Measurements from ENCODE around the gene RSPH6A. TPM values are rescaled to one million over a fixed set of nuclear protein-coding genes. Genes with fewer than 3 reads are reported as not detected.
A peak's percentile ranks its signal among the peaks of the same experiment; 100 is the strongest.

RSPH6A gene
- total RNA-seq, 2 donors from 2014 or later, result 0.50 to 5.2 TPM

GRCh38 chr19:45779231-45780145, 35.6 kb downstream of the RSPH6A start:
- Histone ChIP-seq H3K4me3 (peak overlapping the region in 1 of 2 donors; percentile 14), H3K27ac (peak overlapping the region; percentile 26 to 82)
- WGBS, result 11% methylated on average over 48 of the region's 48 CpGs

GRCh38 chr19:45778010-45778661, 37.0 kb downstream of the RSPH6A start:
- WGBS, result 90% methylated on average over 28 of the region's 28 CpGs

More at GRCh38 chr19:45779231-45780145, 35.6 kb downstream of the RSPH6A start:
- H3K4me1 ChIP-seq (replicated peaks), result peaks cover 18% of the 10 kb centered on the region
- intact Hi-C loops (cut with DNase I), result no loop called here
- no peaks in the 10 kb centered on the region for H3K9me3 ChIP-seq
- TF ChIP-seq CTCF (IDR thresholded peaks at IDR 0.05) (peak; percentile 52 to 82 (median 66)), POLR2AphosphoS5 (IDR thresholded peaks at IDR 0.05) (peak; percentile 38), POLR2A (IDR thresholded peaks at IDR 0.05) (no peak)
- peak; percentile 90 for DNase-seq (ENCODE audit: low spot score)
- H3K36me3 ChIP-seq, result peaks cover 0 to 17% of the 10 kb centered on the region in 2 donors
- H3K27me3 ChIP-seq (replicated peaks; ENCODE audit: insufficient read depth), result no peaks in the 10 kb centered on the region

GRCh38 chr19:45777395-45777961, 37.6 kb downstream of the RSPH6A start:
- H3K36me3 ChIP-seq, result peaks cover 0 to 17% of the 10 kb centered on the region in 2 donors
- no peaks in the 10 kb centered on the region for H3K9me3 ChIP-seq
- H3K27me3 ChIP-seq (replicated peaks; ENCODE audit: insufficient read depth), result no peaks in the 10 kb centered on the region
- peaks cover 12% of the 10 kb centered on the region for H3K4me1 ChIP-seq (replicated peaks)
- TF ChIP-seq CTCF (IDR thresholded peaks at IDR 0.05) (no peak), POLR2A (IDR thresholded peaks at IDR 0.05) (no peak)
- no peak overlapping the region for H3K27ac ChIP-seq
- H3K4me3 ChIP-seq, result no peak overlapping the region
- intact Hi-C loops (cut with DNase I), result no loop called here
- no peak for DNase-seq (ENCODE audit: low spot score)
- WGBS, result 95% methylated on average over 30 of the region's 34 CpGs

More at GRCh38 chr19:45778010-45778661, 37.0 kb downstream of the RSPH6A start:
- no peak for TF ChIP-seq POLR2A (IDR thresholded peaks at IDR 0.05)
- no peak for TF ChIP-seq CTCF (IDR thresholded peaks at IDR 0.05)
- TF ChIP-seq POLR2AphosphoS5 (IDR thresholded peaks at IDR 0.05), result no peak
- intact Hi-C loops (cut with DNase I), result no loop called here
- Histone ChIP-seq H3K9me3 (no peaks in the 10 kb centered on the region), H3K4me3 (no peak overlapping the region), H3K4me1 (replicated peaks) (peaks cover 13% of the 10 kb centered on the region), H3K36me3 (peaks cover 0 to 17% of the 10 kb centered on the region in 2 donors), H3K27ac (no peak overlapping the region), H3K27me3 (replicated peaks; ENCODE audit: insufficient read depth) (no peaks in the 10 kb centered on the region)
- no peak for DNase-seq (ENCODE audit: low spot score)

- Histone ChIP-seq H3K9me3 (no peaks in the 10 kb centered on the region), H3K36me3 (peaks cover 0 to 17% of the 10 kb centered on the region in 2 donors), H3K4me1 (replicated peaks) (peaks cover 6% of the 10 kb centered on the region), H3K4me3 (no peak overlapping the region), H3K27me3 (replicated peaks; ENCODE audit: insufficient read depth) (no peaks in the 10 kb centered on the region), H3K27ac (no peak overlapping the region)
- no peak for TF ChIP-seq POLR2AphosphoS5 (IDR thresholded peaks at IDR 0.05)
- TF ChIP-seq POLR2A (IDR thresholded peaks at IDR 0.05), result no peak
- no peak for TF ChIP-seq CTCF (IDR thresholded peaks at IDR 0.05)
- DNase-seq (ENCODE audit: low spot score), result no peak
- intact Hi-C loops (cut with DNase I), result no loop called here
- WGBS, result 82% methylated on average over 9 of the region's 9 CpGs
Observed at GRCh38 chr19:45774765-45775164, 40.3 kb downstream of the RSPH6A start.

Measured in prostate gland (tissue), 2 donors.